SK-N-SH (cell line): ENCODE measurements around the gene TMEM245. TPM values are rescaled to one million over a fixed set of nuclear protein-coding genes. Genes with fewer than 3 reads are reported as not detected.

ENCODE experiments used
- CTCF ChIA-PET: fragments of 300-600, 350-600 bp; formaldehyde crosslinking; extraction: SDS; loops from one replicate; lab custom pipeline; 2021; lab: Yijun Ruan, JAX
- POLR2A ChIA-PET: fragments of 350-600 bp; sonication (Branson Sonifier 250); formaldehyde crosslinking; extraction: SDS; loops from one replicate; lab custom pipeline; 2020; ENCODE audit warnings: antibody characterized with exemption, inconsistent platforms; lab: Yijun Ruan, JAX
- DNase-seq: peaks from one replicate; pipeline ENCODE4 v3.0.0; 2012
- H2AFZ ChIP-seq: fragments of 200-600 bp; sonication (generic); 2 replicates; pipeline ENCODE4 v1.8.1; 2016; ENCODE audit warnings: antibody characterized with exemption, mild to moderate bottlenecking, low read depth
- H3F3A ChIP-seq: fragments of 200-600 bp; sonication (generic); replicated peaks from 2 replicates; pipeline ENCODE3; 2016; ENCODE audit warnings: antibody characterized with exemption, mild to moderate bottlenecking; ENCODE audit not compliant: insufficient read depth
- H3K27ac ChIP-seq, 2 experiments: fragments of 200-500 bp in 1 of 2; fragments of 200-600 bp in 1 of 2; sonication (Bioruptor generic) in 1 of 2; sonication (generic), shearing (Covaris generic) in 1 of 2; 2 replicates each; pipeline versions ENCODE4 v1.5.1 to v1.6.1; 2014 to 2016; ENCODE audit warnings: low read depth in 2 of 2, inconsistent platforms in 1 of 2, low read length in 1 of 2, mild to moderate bottlenecking in 1 of 2, mixed read lengths in 1 of 2
- H3K27me3 ChIP-seq: fragments of 200-600 bp; sonication (generic), shearing (Covaris generic); 2 replicates; pipeline ENCODE4 v1.6.1; 2016; ENCODE audit warnings: mixed run types; ENCODE audit not compliant: insufficient read depth
- H3K36me3 ChIP-seq, 2 experiments: fragments of 200-500 bp in 1 of 2; fragments of 200-600 bp in 1 of 2; sonication (Bioruptor generic) in 1 of 2; sonication (generic) in 1 of 2; replicated peaks in 1 of 2; 2 replicates each; pipeline versions ENCODE3 to v1.5.1; 2014 to 2016; ENCODE audit warnings: low read length in 1 of 2, mild to moderate bottlenecking in 1 of 2; ENCODE audit not compliant: insufficient read depth in 2 of 2, control insufficient read depth in 1 of 2
- H3K4me1 ChIP-seq, 2 experiments: fragments of 200-500 bp in 1 of 2; fragments of 200-600 bp in 1 of 2; sonication (Bioruptor generic) in 1 of 2; sonication (generic), shearing (Covaris generic) in 1 of 2; 2 replicates each; pipeline versions ENCODE4 v1.5.1 to v1.6.1; 2014 to 2016; ENCODE audit warnings: low read depth in 1 of 2, low read length in 1 of 2, mixed run types in 1 of 2; ENCODE audit not compliant: insufficient read depth in 2 of 2, control insufficient read depth in 1 of 2
- H3K4me2 ChIP-seq: fragments of 200-600 bp; sonication (generic), shearing (Covaris generic); 2 replicates; pipeline ENCODE4 v1.6.1; 2017; ENCODE audit warnings: mixed run types
- H3K4me3 ChIP-seq, 2 experiments: fragments of 200-500 bp in 1 of 2; fragments of 200-600 bp in 1 of 2; sonication (Bioruptor generic) in 1 of 2; sonication (generic), shearing (Covaris generic) in 1 of 2; 2 replicates each; pipeline versions ENCODE4 v1.5.1 to v1.8.1; 2014 to 2016; ENCODE audit warnings: low read depth in 2 of 2, inconsistent platforms in 1 of 2, low read length in 1 of 2, mild to moderate bottlenecking in 1 of 2, mixed read lengths in 1 of 2, moderate library complexity in 1 of 2
- H3K79me2 ChIP-seq: fragments of 200-600 bp; sonication (generic); 2 replicates; pipeline ENCODE4 v1.8.1; 2017; ENCODE audit warnings: mild to moderate bottlenecking; ENCODE audit not compliant: insufficient read depth
- H3K9ac ChIP-seq: fragments of 200-600 bp; sonication (generic); 2 replicates; pipeline ENCODE4 v1.6.1; 2017; ENCODE audit warnings: mixed run types
- H3K9me2 ChIP-seq: fragments of 200-600 bp; sonication (generic); 2 replicates; pipeline ENCODE4 v1.6.1; 2017; ENCODE audit warnings: mixed run types
- H3K9me3 ChIP-seq: fragments of 200-600 bp; sonication (generic); 2 replicates; pipeline ENCODE4 v1.6.1; 2017; ENCODE audit warnings: mixed run types, mild to moderate bottlenecking, moderate library complexity
- H4K20me1 ChIP-seq: fragments of 200-600 bp; sonication (generic); 2 replicates; pipeline ENCODE4 v1.6.1; 2017; ENCODE audit warnings: mild to moderate bottlenecking, mixed run types; ENCODE audit not compliant: insufficient read depth
- EP300 ChIP-seq, 2 experiments: IDR thresholded peaks; 2 replicates each; pipeline versions ENCODE4 v1.4.0 to v1.6.1; 2012; ENCODE audit warnings: borderline replicate concordance in 1 of 2, low read depth in 1 of 2, low read length in 1 of 2
- FOSL2 ChIP-seq: IDR thresholded peaks from 2 replicates; pipeline ENCODE4 v1.4.0; 2012; ENCODE audit warnings: low read depth, mild to moderate bottlenecking, moderate library complexity, borderline replicate concordance
- FOXJ3 ChIP-seq: sonication (generic); formaldehyde crosslinking; IDR thresholded peaks from 2 replicates; pipeline ENCODE4 v1.5.1; 2020; ENCODE audit warnings: mild to moderate bottlenecking, missing genetic modification reagents
- FOXM1 ChIP-seq: IDR thresholded peaks from 2 replicates; pipeline ENCODE4 v1.4.0; 2012; ENCODE audit warnings: low read depth, mild to moderate bottlenecking
- GABPA ChIP-seq: IDR thresholded peaks from 2 replicates; pipeline ENCODE4 v1.4.0; 2012; ENCODE audit warnings: low read depth, mild to moderate bottlenecking
- JUND ChIP-seq: IDR thresholded peaks from 2 replicates; pipeline ENCODE4 v1.4.0; 2012
- MEF2A ChIP-seq: IDR thresholded peaks from 2 replicates; pipeline ENCODE4 v1.4.0; 2012; ENCODE audit warnings: low read depth, borderline replicate concordance
- NRF1 ChIP-seq: IDR thresholded peaks from 2 replicates; pipeline ENCODE4 v1.6.1; 2012; ENCODE audit warnings: low read depth, mild to moderate bottlenecking, low read length
- RCOR1 ChIP-seq: fragments of 150-350 bp; IDR thresholded peaks from 2 replicates; pipeline ENCODE4 v1.6.1; 2017; ENCODE audit warnings: antibody characterized with exemption, low read length
- RFX5 ChIP-seq: IDR thresholded peaks from 2 replicates; pipeline ENCODE4 v1.6.1; 2012; ENCODE audit warnings: mild to moderate bottlenecking, improper control_type of control experiment, low read length
- SMC3 ChIP-seq: IDR thresholded peaks from 2 replicates; pipeline ENCODE4 v1.6.1; 2012; ENCODE audit warnings: low read depth, low read length, improper control_type of control experiment
- TAF1 ChIP-seq: IDR thresholded peaks from 2 replicates; pipeline ENCODE4 v1.6.1; 2012; ENCODE audit warnings: low read depth, mild to moderate bottlenecking, low read length, moderate library complexity, borderline replicate concordance
- TEAD4 ChIP-seq: IDR thresholded peaks from 2 replicates; pipeline ENCODE4 v1.4.0; 2012; ENCODE audit warnings: mild to moderate bottlenecking, borderline replicate concordance; ENCODE audit not compliant: insufficient read depth
- polyA plus RNA-seq, 3 experiments: library from polyadenylated mRNA; depleted of rRNA; stranded (reverse); fragments of >200 nt; gene quantifications; 2 replicates each; pipeline ENCODE4 v1.2.3, GENCODE V29; 2012
- TF ChIP-seq, protein P1 (sequence below): IDR thresholded peaks from 2 replicates; pipeline ENCODE4 v1.4.0; 2012; ENCODE audit warnings: low read depth, borderline replicate concordance
- TF ChIP-seq, protein P2 (sequence below): fragments of 150-350 bp; IDR thresholded peaks from 2 replicates; pipeline ENCODE4 v1.6.1; 2017; ENCODE audit warnings: antibody characterized with exemption, low read length, low read depth, borderline replicate concordance
- TF ChIP-seq, protein P3 (sequence below): IDR thresholded peaks from 2 replicates; pipeline ENCODE4 v1.6.1; 2012; ENCODE audit warnings: mild to moderate bottlenecking, low read depth, low read length, moderate library complexity

Gene TMEM245
- polyA plus RNA-seq, 1 of the 3 experiments (the other 2 are of a cell fraction), result 17.5 TPM

DNA sequence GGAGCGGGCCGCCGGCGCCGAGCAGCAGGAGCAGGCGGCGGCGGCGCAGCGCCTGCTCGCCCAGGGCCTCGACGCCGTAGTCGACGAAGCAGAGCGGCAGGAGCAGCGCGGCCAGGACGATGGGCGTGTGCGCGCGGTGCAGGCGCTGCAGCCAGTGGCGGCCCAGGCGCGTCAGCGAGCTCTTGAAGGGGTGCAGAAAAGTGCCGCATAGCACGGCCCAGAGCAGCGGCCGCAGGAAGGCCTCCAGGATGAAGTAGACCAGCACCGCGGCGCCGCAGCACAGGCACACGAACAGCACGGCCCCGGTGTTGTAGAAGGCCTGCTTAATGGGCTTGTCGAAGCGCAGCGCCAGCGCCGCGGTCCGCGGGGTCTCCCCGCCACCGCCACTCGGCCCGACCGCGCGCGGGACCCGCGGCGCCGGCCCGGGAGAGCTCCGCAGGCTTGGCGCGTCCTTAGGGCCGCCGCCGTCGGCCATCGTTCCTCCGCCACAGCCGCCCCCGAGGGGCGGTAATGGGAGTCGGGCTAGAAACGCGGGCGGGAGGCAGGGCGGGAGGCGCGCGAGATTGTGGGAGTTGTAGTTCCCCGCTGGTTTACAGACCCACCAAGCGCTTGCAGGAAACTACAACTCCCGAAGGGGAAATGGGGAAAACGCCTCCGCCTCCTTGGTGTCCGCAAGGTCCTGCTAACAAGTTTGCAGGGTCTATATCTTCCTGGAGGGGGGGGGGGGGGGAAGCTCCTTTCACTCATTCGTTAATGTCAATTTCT lies at the start of gene TMEM245 (continued):
- TF ChIP-seq FOXJ3 (CRISPR knock-in tag) (no peak), MEF2A (no peak), RFX5 (no peak), GABPA (no peak), FOXM1 (no peak), SMC3 (no peak), TEAD4 (no peak), EP300 (IDR thresholded peaks at IDR 0.05; ENCODE audit: borderline replicate concordance in 1 of 2, low read depth in 1 of 2, low read length in 1 of 2) (no peak), NRF1 (peak; percentile 56)
- TF ChIP-seq, protein P1, sequence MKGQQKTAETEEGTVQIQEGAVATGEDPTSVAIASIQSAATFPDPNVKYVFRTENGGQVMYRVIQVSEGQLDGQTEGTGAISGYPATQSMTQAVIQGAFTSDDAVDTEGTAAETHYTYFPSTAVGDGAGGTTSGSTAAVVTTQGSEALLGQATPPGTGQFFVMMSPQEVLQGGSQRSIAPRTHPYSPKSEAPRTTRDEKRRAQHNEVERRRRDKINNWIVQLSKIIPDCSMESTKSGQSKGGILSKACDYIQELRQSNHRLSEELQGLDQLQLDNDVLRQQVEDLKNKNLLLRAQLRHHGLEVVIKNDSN, result no peak
- TF ChIP-seq, protein P2, sequence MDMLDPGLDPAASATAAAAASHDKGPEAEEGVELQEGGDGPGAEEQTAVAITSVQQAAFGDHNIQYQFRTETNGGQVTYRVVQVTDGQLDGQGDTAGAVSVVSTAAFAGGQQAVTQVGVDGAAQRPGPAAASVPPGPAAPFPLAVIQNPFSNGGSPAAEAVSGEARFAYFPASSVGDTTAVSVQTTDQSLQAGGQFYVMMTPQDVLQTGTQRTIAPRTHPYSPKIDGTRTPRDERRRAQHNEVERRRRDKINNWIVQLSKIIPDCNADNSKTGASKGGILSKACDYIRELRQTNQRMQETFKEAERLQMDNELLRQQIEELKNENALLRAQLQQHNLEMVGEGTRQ, result no peak

DNA sequence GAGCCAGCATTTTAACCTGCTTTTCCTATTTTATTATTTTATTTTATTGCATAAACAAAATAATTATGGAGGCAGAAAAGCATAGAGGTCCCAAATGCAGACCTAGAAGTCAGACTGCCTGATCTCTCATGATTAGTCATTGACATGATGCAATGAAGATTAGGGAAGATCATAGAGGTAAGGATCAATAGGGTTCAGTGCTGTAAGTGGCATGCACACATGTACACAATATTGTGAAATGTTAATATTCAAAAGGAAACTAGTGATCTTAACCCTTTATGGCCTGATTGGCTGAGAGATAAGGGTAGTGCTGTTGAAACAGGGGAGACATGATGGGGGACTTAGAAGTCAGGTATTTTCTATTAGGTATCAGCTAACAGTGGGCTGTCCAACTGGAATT lies 48.4 kb upstream of the TMEM245 start:
- Histone ChIP-seq H3K9ac (no peak overlapping the region), H3K4me3 (no peak overlapping the region), H3K79me2 (no peaks in the 10 kb centered on the region), H3K9me2 (no peaks in the 10 kb centered on the region), H2AFZ (no peak overlapping the region), H3K4me1 (peaks cover 0 to 10% of the 10 kb centered on the region in 2 experiments; a peak in 1 of 4 replicates), H3K27me3 (0 out of 2 replicates have a peak, but pooled peaks cover 5% of the 10 kb centered on the region), H3F3A (no peaks in the 10 kb centered on the region), H3K4me2 (no peak overlapping the region), H3K9me3 (no peaks in the 10 kb centered on the region), H3K36me3 (no peaks in the 10 kb centered on the region), H3K27ac (no peak overlapping the region), H4K20me1 (no peaks in the 10 kb centered on the region)
- DNase-seq, result no peak
- CTCF ChIA-PET, result interaction anchor here (1.4 to 2.2 kb wide), 2 partner anchors 9 to 10 kb away, joined by 4 to 5 read pairs; no protein-coding TSS in a partner anchor
- POLR2A ChIA-PET, result no interaction called here
- TF ChIP-seq EP300 (IDR thresholded peaks at IDR 0.05; ENCODE audit: borderline replicate concordance in 1 of 2, low read depth in 1 of 2, low read length in 1 of 2), result no peak
- TF ChIP-seq, protein P3, sequence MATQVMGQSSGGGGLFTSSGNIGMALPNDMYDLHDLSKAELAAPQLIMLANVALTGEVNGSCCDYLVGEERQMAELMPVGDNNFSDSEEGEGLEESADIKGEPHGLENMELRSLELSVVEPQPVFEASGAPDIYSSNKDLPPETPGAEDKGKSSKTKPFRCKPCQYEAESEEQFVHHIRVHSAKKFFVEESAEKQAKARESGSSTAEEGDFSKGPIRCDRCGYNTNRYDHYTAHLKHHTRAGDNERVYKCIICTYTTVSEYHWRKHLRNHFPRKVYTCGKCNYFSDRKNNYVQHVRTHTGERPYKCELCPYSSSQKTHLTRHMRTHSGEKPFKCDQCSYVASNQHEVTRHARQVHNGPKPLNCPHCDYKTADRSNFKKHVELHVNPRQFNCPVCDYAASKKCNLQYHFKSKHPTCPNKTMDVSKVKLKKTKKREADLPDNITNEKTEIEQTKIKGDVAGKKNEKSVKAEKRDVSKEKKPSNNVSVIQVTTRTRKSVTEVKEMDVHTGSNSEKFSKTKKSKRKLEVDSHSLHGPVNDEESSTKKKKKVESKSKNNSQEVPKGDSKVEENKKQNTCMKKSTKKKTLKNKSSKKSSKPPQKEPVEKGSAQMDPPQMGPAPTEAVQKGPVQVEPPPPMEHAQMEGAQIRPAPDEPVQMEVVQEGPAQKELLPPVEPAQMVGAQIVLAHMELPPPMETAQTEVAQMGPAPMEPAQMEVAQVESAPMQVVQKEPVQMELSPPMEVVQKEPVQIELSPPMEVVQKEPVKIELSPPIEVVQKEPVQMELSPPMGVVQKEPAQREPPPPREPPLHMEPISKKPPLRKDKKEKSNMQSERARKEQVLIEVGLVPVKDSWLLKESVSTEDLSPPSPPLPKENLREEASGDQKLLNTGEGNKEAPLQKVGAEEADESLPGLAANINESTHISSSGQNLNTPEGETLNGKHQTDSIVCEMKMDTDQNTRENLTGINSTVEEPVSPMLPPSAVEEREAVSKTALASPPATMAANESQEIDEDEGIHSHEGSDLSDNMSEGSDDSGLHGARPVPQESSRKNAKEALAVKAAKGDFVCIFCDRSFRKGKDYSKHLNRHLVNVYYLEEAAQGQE, result no peak
- no peak for TF ChIP-seq FOSL2
- no peak for TF ChIP-seq JUND
- no peak for TF ChIP-seq RCOR1
- TF ChIP-seq TAF1, result no peak
